HepG2 (cell line): ENCODE measurements around the gene RIOK3. TPM values are rescaled to one million over a fixed set of nuclear protein-coding genes. Genes with fewer than 3 reads are reported as not detected.

Source experiments
- GLI4 ChIP-seq: sonication (generic); formaldehyde crosslinking; IDR thresholded peaks from 2 replicates; pipeline ENCODE4 v1.5.1; 2020; ENCODE audit warnings: missing genetic modification reagents, mild to moderate bottlenecking, moderate library complexity, borderline replicate concordance
- KLF15 ChIP-seq: sonication (generic); formaldehyde crosslinking; IDR thresholded peaks from 2 replicates; pipeline ENCODE4 v1.8.1; 2023; ENCODE audit warnings: borderline replicate concordance, mild to moderate bottlenecking, inconsistent platforms, missing genetic modification reagents, mixed read lengths
- NPAS2 ChIP-seq: sonication (generic); formaldehyde crosslinking; IDR thresholded peaks from 2 replicates; pipeline ENCODE4 v1.8.0; 2022; ENCODE audit warnings: mild to moderate bottlenecking, missing genetic modification reagents, borderline replicate concordance
- TGIF2 ChIP-seq: IDR thresholded peaks from 2 replicates; pipeline ENCODE4 v1.6.1; 2016; ENCODE audit warnings: control low read depth, missing compliant biosample characterization
- ZBTB8A ChIP-seq: sonication (generic); formaldehyde crosslinking; IDR thresholded peaks from 2 replicates; pipeline ENCODE4 v1.4.0; 2020; ENCODE audit warnings: mild to moderate bottlenecking, low read depth, missing genetic modification reagents, borderline replicate concordance
- ZKSCAN5 ChIP-seq: sonication (generic); formaldehyde crosslinking; IDR thresholded peaks from 2 replicates; pipeline ENCODE4 v1.5.1; 2020; ENCODE audit warnings: mild to moderate bottlenecking, missing genetic modification reagents
- ZNF207 ChIP-seq: fragments of 450-650 bp; IDR thresholded peaks from 2 replicates; pipeline ENCODE4 v1.6.1; 2016; ENCODE audit warnings: antibody characterized with exemption, borderline replicate concordance
- ZNF251 ChIP-seq: sonication (generic); formaldehyde crosslinking; IDR thresholded peaks from 2 replicates; pipeline ENCODE4 v1.9.0; 2021; ENCODE audit warnings: mild to moderate bottlenecking, missing genetic modification reagents
- ZNF383 ChIP-seq: sonication (generic); formaldehyde crosslinking; IDR thresholded peaks from 2 replicates; pipeline ENCODE4 v1.4.0; 2020; ENCODE audit warnings: missing genetic modification reagents, mild to moderate bottlenecking, borderline replicate concordance
- ZNF430 ChIP-seq: sonication (generic); formaldehyde crosslinking; IDR thresholded peaks from 2 replicates; pipeline ENCODE4 v1.9.0; 2021; ENCODE audit warnings: mild to moderate bottlenecking, missing genetic modification reagents
- ZNF609 ChIP-seq: sonication (generic); formaldehyde crosslinking; IDR thresholded peaks from 2 replicates; pipeline ENCODE4 v1.4.0; 2020; ENCODE audit warnings: mild to moderate bottlenecking, missing genetic modification reagents, borderline replicate concordance
- ZNF678 ChIP-seq: sonication (generic); formaldehyde crosslinking; IDR thresholded peaks from 2 replicates; pipeline ENCODE4 v1.4.0; 2020; ENCODE audit warnings: mild to moderate bottlenecking, missing genetic modification reagents
- ZNF788 ChIP-seq: sonication (generic); formaldehyde crosslinking; IDR thresholded peaks from 2 replicates; pipeline ENCODE4 v1.5.0; 2020; ENCODE audit warnings: mild to moderate bottlenecking, missing genetic modification reagents, borderline replicate concordance
- polyA plus RNA-seq, 8 experiments: library from polyadenylated mRNA; depleted of rRNA in 3 of 8; stranded (reverse) in 7 of 8; unstranded in 1 of 8; fragments of >200 nt; fragmentation: Illumina TruSeq in 4 of 8; extraction: Trizol in 4 of 8; gene quantifications; 2 replicates each; pipeline versions ENCODE4 v1.2.1 to v1.2.3, GENCODE V29; 2011 to 2016; ENCODE audit warnings: low read depth in 4 of 8, missing spikeins in 1 of 8, mixed read lengths in 1 of 8; ENCODE audit not compliant: insufficient read depth in 1 of 8
- total RNA-seq, 5 experiments: library from RNA; depleted of rRNA; stranded (reverse); fragments of >200 nt; fragmentation: Illumina TruSeq; extraction: Trizol; gene quantifications; 2 replicates each; pipeline ENCODE4 v1.2.3, GENCODE V29; 2016; ENCODE audit warnings: low read depth in 1 of 5
- TF ChIP-seq, protein P1 (sequence below): sonication (generic); formaldehyde crosslinking; IDR thresholded peaks from 2 replicates; pipeline ENCODE4 v1.4.0; 2020; ENCODE audit warnings: mild to moderate bottlenecking, low read depth, missing genetic modification reagents
- TF ChIP-seq, protein P2 (sequence below): sonication (generic); formaldehyde crosslinking; IDR thresholded peaks from 2 replicates; pipeline ENCODE4 v1.5.0; 2020; ENCODE audit warnings: mild to moderate bottlenecking, missing genetic modification reagents, moderate library complexity
- TF ChIP-seq, protein P3 (sequence below), 2 experiments: fragments of 450-650 bp in 1 of 2; sonication (generic) in 1 of 2; formaldehyde crosslinking; IDR thresholded peaks; 2 replicates each; pipeline versions ENCODE4 v1.5.0 to v1.8.0; 2020 to 2022; ENCODE audit warnings: mild to moderate bottlenecking in 1 of 2, missing genetic modification reagents in 1 of 2

Gene RIOK3
- total and polyA plus RNA-seq, 2 of the 13 experiments (the other 11 are each of a cell fraction or from before 2014, with no cell fraction given) = 26.7 to 36.0 TPM

DNA sequence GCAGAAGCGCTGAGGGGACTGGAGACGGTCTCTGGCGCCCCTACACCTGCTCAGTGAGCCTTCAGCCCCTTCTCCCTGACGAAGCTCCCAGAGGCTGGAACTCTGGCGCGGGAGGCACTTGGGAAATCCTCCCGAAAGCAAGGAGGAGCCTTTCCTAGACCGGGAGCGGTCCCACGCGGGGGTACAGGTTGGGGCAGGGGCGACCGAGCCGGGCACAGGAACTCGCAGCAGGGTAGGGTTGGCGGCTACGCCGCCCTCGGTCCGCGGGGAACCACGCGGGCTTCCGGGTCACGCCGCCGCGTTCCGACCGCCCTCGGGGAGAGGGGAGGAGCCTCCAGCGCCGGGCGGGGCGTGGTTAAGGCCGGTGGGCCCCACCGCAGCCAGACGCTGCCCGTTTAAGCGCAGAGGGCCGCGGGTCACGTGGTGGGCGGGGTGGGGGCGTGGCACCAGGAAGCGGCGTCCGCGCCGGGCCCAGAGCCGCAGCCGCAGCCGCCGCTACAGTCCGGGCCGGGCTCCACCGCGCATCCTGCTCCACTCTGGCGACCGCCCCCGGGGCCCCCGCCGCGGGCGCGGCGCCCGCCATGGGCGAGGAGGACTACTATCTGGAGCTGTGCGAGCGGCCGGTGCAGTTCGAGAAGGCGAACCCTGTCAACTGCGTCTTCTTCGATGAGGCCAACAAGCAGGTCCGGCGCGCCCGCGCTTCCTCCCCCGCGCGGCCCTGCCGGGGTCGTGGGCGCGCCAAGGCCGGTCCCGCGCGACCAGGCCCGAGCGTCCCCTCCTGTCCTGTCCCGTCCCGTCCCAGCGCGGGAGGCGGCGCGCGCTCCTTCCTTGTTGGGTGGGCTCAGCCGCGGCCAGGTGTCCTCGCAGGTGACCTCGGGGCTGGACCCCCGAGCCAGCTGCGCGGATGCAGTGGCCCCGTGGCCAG, 50.2 kb downstream of the RIOK3 start, which contains the start of gene RMC1 (continued):
- TF ChIP-seq ZNF788 = peak; percentile 67; the same call in 1 of the 2 replicates
- TF ChIP-seq, protein P1, sequence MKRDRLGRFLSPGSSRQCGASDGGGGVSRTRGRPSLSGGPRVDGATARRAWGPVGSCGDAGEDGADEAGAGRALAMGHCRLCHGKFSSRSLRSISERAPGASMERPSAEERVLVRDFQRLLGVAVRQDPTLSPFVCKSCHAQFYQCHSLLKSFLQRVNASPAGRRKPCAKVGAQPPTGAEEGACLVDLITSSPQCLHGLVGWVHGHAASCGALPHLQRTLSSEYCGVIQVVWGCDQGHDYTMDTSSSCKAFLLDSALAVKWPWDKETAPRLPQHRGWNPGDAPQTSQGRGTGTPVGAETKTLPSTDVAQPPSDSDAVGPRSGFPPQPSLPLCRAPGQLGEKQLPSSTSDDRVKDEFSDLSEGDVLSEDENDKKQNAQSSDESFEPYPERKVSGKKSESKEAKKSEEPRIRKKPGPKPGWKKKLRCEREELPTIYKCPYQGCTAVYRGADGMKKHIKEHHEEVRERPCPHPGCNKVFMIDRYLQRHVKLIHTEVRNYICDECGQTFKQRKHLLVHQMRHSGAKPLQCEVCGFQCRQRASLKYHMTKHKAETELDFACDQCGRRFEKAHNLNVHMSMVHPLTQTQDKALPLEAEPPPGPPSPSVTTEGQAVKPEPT = no peak
- no peak for TF ChIP-seq ZNF207
- no peak for TF ChIP-seq NPAS2 (CRISPR knock-in tag)
- no peak for TF ChIP-seq ZNF251 (CRISPR knock-in tag)
- no peak; the same call in 1 of the 2 replicates for TF ChIP-seq ZBTB8A (CRISPR knock-in tag)
- TF ChIP-seq ZNF678 (CRISPR knock-in tag) = no peak
- TF ChIP-seq GLI4 (CRISPR knock-in tag) = 0 out of 2 replicates have a peak, but pooled peaks have one; percentile 17
- TF ChIP-seq ZNF609 (CRISPR knock-in tag) = no peak
- no peak for TF ChIP-seq KLF15 (CRISPR knock-in tag)
- TF ChIP-seq ZNF383 = no peak
- TF ChIP-seq, protein P2, sequence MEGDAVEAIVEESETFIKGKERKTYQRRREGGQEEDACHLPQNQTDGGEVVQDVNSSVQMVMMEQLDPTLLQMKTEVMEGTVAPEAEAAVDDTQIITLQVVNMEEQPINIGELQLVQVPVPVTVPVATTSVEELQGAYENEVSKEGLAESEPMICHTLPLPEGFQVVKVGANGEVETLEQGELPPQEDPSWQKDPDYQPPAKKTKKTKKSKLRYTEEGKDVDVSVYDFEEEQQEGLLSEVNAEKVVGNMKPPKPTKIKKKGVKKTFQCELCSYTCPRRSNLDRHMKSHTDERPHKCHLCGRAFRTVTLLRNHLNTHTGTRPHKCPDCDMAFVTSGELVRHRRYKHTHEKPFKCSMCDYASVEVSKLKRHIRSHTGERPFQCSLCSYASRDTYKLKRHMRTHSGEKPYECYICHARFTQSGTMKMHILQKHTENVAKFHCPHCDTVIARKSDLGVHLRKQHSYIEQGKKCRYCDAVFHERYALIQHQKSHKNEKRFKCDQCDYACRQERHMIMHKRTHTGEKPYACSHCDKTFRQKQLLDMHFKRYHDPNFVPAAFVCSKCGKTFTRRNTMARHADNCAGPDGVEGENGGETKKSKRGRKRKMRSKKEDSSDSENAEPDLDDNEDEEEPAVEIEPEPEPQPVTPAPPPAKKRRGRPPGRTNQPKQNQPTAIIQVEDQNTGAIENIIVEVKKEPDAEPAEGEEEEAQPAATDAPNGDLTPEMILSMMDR (CRISPR knock-in tag) = peak; percentile 73
- TF ChIP-seq, protein P3, sequence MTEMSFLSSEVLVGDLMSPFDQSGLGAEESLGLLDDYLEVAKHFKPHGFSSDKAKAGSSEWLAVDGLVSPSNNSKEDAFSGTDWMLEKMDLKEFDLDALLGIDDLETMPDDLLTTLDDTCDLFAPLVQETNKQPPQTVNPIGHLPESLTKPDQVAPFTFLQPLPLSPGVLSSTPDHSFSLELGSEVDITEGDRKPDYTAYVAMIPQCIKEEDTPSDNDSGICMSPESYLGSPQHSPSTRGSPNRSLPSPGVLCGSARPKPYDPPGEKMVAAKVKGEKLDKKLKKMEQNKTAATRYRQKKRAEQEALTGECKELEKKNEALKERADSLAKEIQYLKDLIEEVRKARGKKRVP (CRISPR knock-in tag; IDR thresholded peaks at IDR 0.05) = peak in 1 of 2 experiments; percentile 60; a peak in 1 of 4 replicates
- TF ChIP-seq ZKSCAN5 (CRISPR knock-in tag) = no peak
- TF ChIP-seq ZNF430 (CRISPR knock-in tag) = peak; percentile 52; the same call in 1 of the 2 replicates
- no peak for TF ChIP-seq TGIF2 (CRISPR knock-in tag)
